Umbilical cord (tissue), 2 donors: ENCODE measurements around the gene API5. TPM values are rescaled to one million over a fixed set of nuclear protein-coding genes. Genes with fewer than 3 reads are reported as not detected.

Experiments used
- DNase-seq: peaks from one replicate; pipeline ENCODE4 v3.0.0-alpha.2; 2015; ENCODE audit warnings: low spot score
- total RNA-seq: library from RNA; depleted of rRNA; stranded (reverse); fragments of >200 nt; gene quantifications from one replicate; pipeline ENCODE4 v1.2.3, GENCODE V29; 2014; ENCODE audit warnings: low replicate concordance; ENCODE audit not compliant: insufficient read depth

API5 gene
- total RNA-seq, 1 donor from 2014 or later, result 62.6 TPM

DNA sequence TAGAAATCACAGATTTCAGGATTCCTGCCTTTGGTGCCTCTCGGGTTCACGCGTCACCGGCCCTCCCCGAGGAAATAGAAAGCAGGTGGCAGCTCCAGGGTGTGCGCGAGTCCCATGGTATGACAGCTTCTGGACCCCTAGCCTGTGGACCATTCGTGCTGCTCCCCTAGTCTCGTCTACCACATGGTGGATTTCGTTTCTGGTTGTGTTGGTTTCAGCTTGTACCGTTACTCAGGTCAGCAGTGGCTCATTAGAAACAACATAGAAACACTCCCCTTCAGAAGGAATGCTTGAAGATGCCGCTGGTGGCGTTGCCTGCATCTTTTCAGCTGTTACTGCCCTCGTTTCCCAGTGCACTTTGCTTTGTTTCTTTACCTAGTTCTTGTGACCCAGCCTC is 47.6 kb downstream of the API5 start:
- DNase-seq, result peak; percentile 23

DNA sequence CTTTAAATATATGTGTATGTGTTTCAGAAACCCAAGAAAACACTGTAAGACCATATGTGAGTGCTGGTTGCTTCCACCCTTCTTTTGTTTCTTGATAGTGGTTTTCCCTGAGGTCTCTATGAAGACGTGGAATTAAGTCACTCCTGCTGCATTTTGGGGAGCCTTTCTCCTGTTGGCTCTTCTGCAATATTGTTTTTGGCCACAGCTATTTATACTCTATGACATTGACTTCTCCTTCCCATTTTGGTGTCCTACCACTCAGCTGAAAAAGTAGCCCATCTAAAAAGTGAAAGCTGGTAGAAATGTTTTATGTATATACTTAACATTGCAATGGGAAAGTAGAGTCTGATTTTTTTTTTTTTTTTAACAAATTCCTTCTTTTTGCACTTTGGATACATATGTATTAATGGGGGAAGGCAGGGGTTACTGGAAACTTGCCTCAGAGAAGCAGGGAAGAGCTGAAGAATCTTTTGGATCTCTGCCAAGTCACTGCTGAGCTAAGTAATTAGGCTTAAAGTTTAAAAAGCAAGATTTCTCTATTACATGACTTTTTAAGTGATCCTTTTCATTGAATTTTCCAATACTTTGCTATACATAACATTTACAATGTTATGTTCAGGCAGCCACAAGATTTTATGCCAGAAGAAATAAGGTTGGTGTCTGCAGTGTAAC is 48.7 kb downstream of the API5 start:
- peak; percentile 9 for DNase-seq

DNA sequence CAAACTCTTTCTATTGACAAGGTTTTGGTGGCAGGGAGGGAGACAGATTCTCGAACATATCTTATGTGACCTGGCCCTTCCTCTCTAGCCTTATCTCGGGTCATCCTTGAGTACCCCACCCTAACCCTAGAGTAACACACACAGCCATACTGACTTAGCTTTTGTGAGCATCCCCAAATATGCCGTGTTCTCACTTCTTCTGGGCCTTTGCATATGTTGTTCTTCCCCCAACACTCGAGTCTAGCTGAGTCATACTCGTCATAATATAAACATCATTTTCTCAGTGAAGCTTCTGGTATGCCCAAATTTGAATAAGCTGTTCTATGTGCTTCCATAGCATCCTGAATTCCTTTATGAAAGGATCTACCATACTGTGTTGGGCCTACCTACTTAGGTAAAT is 54.9 kb downstream of the API5 start:
- DNase-seq, result no peak

DNA sequence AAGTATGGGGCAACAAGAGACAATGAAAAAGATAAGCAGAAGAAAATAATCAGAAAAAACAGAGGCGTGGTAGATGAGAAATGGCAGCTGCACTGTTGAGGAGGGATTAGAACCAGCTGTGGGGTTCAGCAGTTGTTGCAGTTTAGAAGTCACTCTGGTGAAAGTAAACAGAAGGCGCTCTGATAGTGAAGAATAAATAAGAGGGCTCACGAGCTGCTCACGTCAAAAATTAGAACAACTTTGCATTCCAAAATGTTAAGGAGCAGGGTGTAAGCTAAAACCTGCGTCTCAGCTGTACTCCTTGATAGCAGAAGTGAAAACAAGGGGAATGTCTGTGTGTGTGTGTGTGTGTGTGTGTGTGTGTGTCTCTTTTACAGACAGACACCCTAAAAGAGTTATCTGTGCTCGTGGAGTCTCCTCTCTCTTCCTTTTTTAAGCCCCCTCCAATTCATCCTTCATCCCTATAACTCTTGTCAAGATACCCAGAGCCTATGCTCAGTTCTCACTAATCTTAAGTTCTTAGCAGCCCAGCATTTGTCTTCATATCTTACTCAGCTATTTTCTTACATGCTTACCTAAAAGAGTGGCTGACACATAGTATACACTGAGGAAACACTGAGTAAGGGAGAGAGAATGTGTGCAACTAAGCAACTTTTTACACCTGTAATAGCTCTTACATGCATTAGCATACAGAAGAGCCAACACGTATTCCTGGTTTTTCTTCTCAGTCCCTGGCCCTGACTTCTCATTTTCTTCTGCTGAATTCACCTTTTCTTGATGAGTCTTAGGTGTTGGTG is 55.8 kb downstream of the API5 start:
- DNase-seq, result no peak

DNA sequence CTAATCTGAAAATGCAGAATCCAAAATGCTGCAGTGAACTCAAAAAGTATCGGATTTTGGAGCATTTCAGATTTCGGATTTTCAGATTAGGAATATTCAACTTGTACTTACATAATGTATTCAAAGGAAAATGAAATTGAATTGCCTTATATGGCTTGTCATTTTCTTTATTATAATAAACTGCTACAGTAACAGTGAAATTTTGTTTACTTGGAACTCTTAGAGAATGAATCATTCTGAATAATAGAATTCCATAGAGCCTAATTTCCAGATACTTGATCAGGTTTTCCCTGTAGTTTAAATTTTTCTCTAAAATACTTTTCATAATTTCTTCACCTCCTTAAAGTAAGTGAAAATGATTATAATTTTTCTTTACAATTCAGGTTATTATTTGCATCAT is 64.3 kb downstream of the API5 start:
- DNase-seq, result no peak

DNA sequence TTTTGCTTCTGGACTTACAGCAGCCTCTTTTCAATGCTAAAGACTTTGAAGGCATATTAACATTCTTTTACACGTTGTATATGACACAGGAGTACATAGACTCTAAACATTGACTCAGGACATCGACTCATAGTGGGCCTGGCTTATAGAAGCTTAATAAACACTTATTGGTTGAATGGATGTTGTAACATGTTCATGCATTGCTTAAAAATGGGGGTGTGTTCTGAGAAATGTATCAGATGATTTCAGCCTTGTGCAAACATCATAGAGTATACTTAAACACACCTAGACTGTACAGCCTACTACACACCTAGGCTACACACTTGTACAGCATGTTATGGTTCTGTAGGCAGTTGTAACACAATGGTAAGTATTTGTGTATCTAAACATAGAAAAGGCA is 64.8 kb downstream of the API5 start:
- no peak for DNase-seq

DNA sequence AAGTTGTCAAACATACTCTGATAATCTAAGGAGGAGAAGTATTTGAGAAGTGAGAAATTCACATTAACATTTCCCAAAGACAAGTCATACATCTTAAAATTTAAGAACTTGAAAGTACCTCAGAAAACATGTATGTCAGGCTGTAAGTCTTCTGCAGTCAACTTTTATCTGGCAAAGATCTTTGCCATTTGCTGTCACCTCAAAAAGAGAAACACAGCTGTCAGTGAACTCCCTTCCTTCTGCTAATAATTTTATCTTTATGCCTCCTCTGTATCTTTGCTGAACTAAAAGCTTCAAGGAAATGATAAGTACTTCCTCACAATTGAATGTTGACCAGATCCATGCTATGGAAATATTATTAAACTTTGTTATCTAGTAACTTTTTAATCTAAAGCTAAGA is 65.6 kb downstream of the API5 start:
- DNase-seq, result no peak

DNA sequence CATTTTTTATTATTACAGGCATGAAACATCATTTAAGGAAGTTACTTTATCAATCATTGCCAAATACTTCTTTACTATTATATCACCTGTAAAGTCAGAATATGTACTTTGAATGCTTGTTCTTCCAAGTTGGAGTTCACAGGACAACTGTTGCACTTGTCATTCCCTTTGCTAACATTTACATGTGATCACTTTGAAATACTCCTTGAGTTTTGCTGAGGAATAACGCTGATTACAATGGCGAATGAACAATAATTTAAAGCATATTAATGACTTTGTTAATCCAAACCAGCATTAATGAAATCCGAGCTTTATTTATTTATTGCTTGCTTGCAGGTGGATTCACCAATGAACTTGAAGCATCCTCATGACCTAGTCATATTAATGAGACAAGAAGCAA is 67.1 kb downstream of the API5 start:
- DNase-seq, result no peak

DNA sequence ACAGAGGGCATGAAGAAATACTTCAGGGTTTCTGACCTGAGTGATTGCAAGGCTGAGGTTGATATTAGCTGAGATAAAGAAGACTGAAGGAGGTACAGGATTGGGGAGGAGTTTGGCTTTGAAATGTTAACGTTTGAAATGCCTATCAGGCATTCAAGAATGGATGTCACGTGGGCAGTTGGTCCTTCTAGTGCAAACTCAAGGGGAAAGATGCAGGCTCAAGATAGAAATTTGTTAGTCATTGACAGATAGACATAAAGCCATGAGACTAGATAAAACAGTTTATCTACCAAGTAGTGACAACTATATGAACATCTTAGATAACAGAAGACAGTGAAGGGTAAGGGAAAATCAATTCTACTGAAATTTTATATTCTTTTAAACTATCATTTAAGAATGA is 70.0 kb downstream of the API5 start:
- no peak for DNase-seq

DNA sequence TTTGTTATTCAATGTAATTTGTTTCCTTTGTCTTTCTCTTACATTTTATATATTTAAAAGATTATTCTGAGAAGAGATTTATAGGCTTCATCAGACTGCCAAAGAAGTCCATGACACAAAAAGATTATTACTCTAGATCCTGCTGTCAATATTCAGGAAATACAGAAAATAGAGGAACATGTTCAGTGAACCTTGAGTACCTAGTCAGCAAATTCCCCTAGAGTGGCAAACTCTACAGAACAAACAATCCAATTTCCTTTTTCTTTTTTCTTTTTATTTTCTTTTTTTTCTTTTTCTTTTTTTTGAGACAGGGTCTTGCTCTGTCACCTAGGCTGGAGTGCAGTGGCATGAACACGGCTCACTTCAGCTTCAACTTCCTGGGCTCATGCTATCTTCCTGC is 70.8 kb downstream of the API5 start:
- DNase-seq, result no peak

DNA sequence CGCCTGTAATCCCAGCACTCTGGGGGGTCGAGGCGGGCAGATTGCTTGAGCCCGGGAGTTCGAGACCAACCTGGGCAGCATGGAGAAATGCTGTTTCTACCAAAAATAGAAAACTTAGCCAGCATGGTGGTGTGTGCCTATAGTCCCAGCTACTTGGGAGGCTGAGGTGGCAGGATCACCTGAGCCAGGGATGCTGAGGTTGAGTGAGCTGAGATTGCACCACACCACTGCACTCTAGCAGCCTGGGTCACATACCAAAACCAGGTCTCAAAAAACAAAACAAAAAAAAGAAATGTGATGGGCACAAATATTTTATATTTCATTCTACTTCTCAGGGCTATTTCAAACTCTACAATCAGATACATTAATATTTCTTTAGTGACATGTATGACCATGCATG is 72.6 kb downstream of the API5 start:
- no peak for DNase-seq

DNA sequence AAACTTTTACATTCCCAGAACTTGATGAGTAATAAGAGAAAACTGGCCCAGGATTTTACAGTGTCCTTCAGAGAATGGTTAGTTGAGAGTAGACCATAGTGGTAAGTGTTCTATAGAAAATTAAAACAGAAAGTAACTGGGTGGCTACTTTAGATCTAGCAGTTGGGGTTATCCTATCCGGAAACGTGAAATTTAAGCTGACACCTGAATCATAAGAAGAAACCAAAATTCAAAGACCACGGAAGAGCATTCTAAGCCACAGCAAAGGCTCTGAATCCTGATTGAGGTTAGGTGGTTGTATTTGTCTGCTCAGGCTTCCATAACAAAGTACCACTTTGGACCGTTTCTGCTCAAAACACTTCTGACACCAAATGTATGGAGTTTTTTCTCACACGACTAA is 80.9 kb downstream of the API5 start:
- no peak for DNase-seq

DNA sequence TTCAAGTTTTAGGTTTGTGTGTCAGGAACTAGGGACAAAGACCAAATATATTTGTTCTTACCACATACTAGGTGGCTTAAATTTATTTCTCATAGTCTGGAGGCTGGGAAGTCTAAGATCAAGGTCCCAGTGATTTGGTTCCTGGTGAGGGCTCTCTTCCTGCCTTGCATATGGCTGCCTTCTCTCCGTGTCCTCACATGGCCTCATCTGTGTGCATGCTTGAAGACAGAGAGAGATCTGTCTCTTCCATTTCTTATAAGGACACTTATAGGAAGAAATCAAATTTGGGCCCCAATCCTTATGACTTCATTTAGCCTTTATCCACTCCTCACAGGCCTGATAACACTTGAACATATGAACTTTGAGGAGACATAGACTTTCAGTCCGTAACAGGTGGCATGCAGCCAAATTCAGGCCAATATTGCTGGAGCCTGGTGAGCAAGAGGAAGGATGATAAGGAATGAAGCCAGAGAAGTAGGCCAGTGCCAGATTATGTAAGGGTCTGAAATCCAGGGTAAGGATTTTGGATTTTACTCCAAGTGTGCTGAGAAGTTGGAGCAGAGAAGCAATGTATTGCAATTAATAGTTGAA is 82.1 kb downstream of the API5 start:
- DNase-seq, result peak; percentile 1

Other genes starting within 250 kb of the API5 start
- 59.9 TPM for gene TTC17, start 46.9 kb downstream of the API5 start, total RNA-seq